Measurements from ENCODE around the gene G6PC1.
"Not testable (repeated sequence)": the region's sequence is repeated elsewhere in the genome, so short reads cannot be mapped to it uniquely, and the experiment has no call there.

Gene G6PC1

GRCh38 chr17:42883802-42884558 is 16.6 kb upstream of the G6PC1 start:
- Histone ChIP-seq H3K36me3 (peaks cover 33% of the 10 kb centered on the region), H3K27me3 (no peaks in the 10 kb centered on the region), H3K27ac (peak overlapping the region; percentile 88), H3K4me3 (ENCODE audit: low read depth in 1 of 2, low read length in 1 of 2) (no peak overlapping the region), H3K4me1 (ENCODE audit: control insufficient read depth in 1 of 2, insufficient read depth in 1 of 2, low read depth in 1 of 2, low read length in 1 of 2) (peaks cover 54 to 57% of the 10 kb centered on the region in 2 experiments), H3K9me3 (no peaks in the 10 kb centered on the region)
- no peak for TF ChIP-seq CTCF (IDR thresholded peaks at IDR 0.05)

- H3K36me3 ChIP-seq = peaks cover 18% of the 10 kb centered on the region
- peak overlapping the region; percentile 88 for H3K27ac ChIP-seq
- H3K9me3 ChIP-seq, H3K27me3 ChIP-seq: not testable (repeated sequence)
- peak overlapping the region; percentile 53 to 60 for H3K4me3 ChIP-seq (ENCODE audit: low read depth in 1 of 2, low read length in 1 of 2)
- peaks cover 64 to 68% of the 10 kb centered on the region in 2 experiments for H3K4me1 ChIP-seq (ENCODE audit: control insufficient read depth in 1 of 2, insufficient read depth in 1 of 2, low read depth in 1 of 2, low read length in 1 of 2)
Observed at GRCh38 chr17:42885806-42886205, 14.8 kb upstream of the G6PC1 start.

- H3K4me3 ChIP-seq (ENCODE audit: low read depth in 1 of 2, low read length in 1 of 2) = peak overlapping the region; percentile 53 to 60
- H3K27me3 ChIP-seq = no peaks in the 10 kb centered on the region
- H3K36me3 ChIP-seq = peaks cover 10% of the 10 kb centered on the region
- peak overlapping the region; percentile 88 for H3K27ac ChIP-seq
- H3K9me3 ChIP-seq = no peaks in the 10 kb centered on the region
- TF ChIP-seq CTCF (IDR thresholded peaks at IDR 0.05) = no peak
- peaks cover 66 to 72% of the 10 kb centered on the region in 2 experiments for H3K4me1 ChIP-seq (ENCODE audit: control insufficient read depth in 1 of 2, insufficient read depth in 1 of 2, low read depth in 1 of 2, low read length in 1 of 2)
Observed at GRCh38 chr17:42886283-42887176, 14.1 kb upstream of the G6PC1 start.

- peaks cover 84 to 90% of the 10 kb centered on the region in 2 experiments for H3K4me1 ChIP-seq (ENCODE audit: control insufficient read depth in 1 of 2, insufficient read depth in 1 of 2, low read depth in 1 of 2, low read length in 1 of 2)
Observed at GRCh38 chr17:42889809-42890208, 10.8 kb upstream of the G6PC1 start.

GRCh38 chr17:42891539-42892152 is 9.0 kb upstream of the G6PC1 start:
- H3K36me3 ChIP-seq = no peaks in the 10 kb centered on the region
- no peaks in the 10 kb centered on the region for H3K27me3 ChIP-seq
- peak overlapping the region; percentile 87 for H3K27ac ChIP-seq
- TF ChIP-seq CTCF (IDR thresholded peaks at IDR 0.05) = no peak
- no peak overlapping the region for H3K4me3 ChIP-seq (ENCODE audit: low read depth in 1 of 2, low read length in 1 of 2)
- H3K4me1 ChIP-seq (ENCODE audit: control insufficient read depth in 1 of 2, insufficient read depth in 1 of 2, low read depth in 1 of 2, low read length in 1 of 2) = peaks cover 74 to 83% of the 10 kb centered on the region in 2 experiments
- no peaks in the 10 kb centered on the region for H3K9me3 ChIP-seq

More at GRCh38 chr17:42889809-42890208, 10.8 kb upstream of the G6PC1 start:
- no peak overlapping the region for H3K4me3 ChIP-seq (ENCODE audit: low read depth in 1 of 2, low read length in 1 of 2)
- H3K27ac ChIP-seq = peak overlapping the region; percentile 53
- H3K36me3 ChIP-seq = no peaks in the 10 kb centered on the region
- no peaks in the 10 kb centered on the region for H3K9me3 ChIP-seq
- H3K27me3 ChIP-seq = no peaks in the 10 kb centered on the region
- no peak for TF ChIP-seq CTCF (IDR thresholded peaks at IDR 0.05)

All from neutrophil (primary cell).